ENCODE results near the gene EML2. TPM values are rescaled to one million over a fixed set of nuclear protein-coding genes. Genes with fewer than 3 reads are reported as not detected.
A peak's percentile ranks its signal among the peaks of the same experiment; 100 is the strongest.

Gene EML2
- total and polyA plus RNA-seq, 2 of the 4 experiments (the other 2 are of a cell fraction) = 11.8 to 25.3 TPM

GRCh38 chr19:45664575-45664974 is 25.4 kb upstream of the EML2 start:
- Histone ChIP-seq H2BK15ac (ENCODE audit: low read depth, low read length) (no peak overlapping the region), H3K9ac (ENCODE audit: low read depth, low read length) (no peak overlapping the region), H2BK5ac (ENCODE audit: low read depth, low read length, poor library complexity, severe bottlenecking) (no peak overlapping the region), H3K36me3 (ENCODE audit: control insufficient read depth, insufficient read depth, low read length) (no peaks in the 10 kb centered on the region), H3K4me1 (ENCODE audit: control insufficient read depth, insufficient read depth, low read length) (peaks cover 5% of the 10 kb centered on the region), H3K4me2 (ENCODE audit: low read depth, low read length) (no peak overlapping the region), H2AK9ac (replicated peaks; ENCODE audit: low read depth, low read length, poor library complexity) (peak overlapping the region; percentile 70), H3K9me3 (ENCODE audit: control insufficient read depth, insufficient read depth, low read length) (no peaks in the 10 kb centered on the region), H4K20me1 (ENCODE audit: insufficient read depth, low read length) (no peaks in the 10 kb centered on the region), H3K9me1 (ENCODE audit: insufficient read depth, low read length) (peaks cover 8% of the 10 kb centered on the region), H3K27me3 (ENCODE audit: control insufficient read depth, insufficient read depth, low read length) (peaks cover 25% of the 10 kb centered on the region), H2BK120ac (ENCODE audit: low read depth, low read length) (no peak overlapping the region), H3K18ac (ENCODE audit: low read depth, low read length) (no peak overlapping the region), H4K91ac (ENCODE audit: insufficient read depth, low read depth, low read length) (no peak overlapping the region), H3K4me3 (ENCODE audit: insufficient read depth, low read depth, low read length) (no peak overlapping the region), H3K56ac (ENCODE audit: extremely low read depth, insufficient read depth, low read length) (no peak overlapping the region), H3K4ac (ENCODE audit: low read depth, low read length) (no peak overlapping the region), H2AK5ac (ENCODE audit: low read depth, low read length) (peak overlapping the region; percentile 43; the same call in 1 of the 2 replicates), H3K27ac (ENCODE audit: insufficient read depth, low read length) (no peak overlapping the region), H4K5ac (ENCODE audit: low read depth, low read length) (no peak overlapping the region), H3K14ac (replicated peaks; ENCODE audit: low read depth, low read length) (0 out of 2 replicates have a peak overlapping the region, but pooled peaks have one; percentile 63), H2AFZ (replicated peaks; ENCODE audit: low read length, poor library complexity) (peak overlapping the region; percentile 43), H3K23ac (ENCODE audit: low read depth, low read length) (0 out of 2 replicates have a peak overlapping the region, but pooled peaks have one; percentile 24), H3K79me1 (ENCODE audit: low read depth in 1 of 2, low read length in 2 of 2) (no peaks in the 10 kb centered on the region), H2BK20ac (ENCODE audit: low read depth, low read length) (no peak overlapping the region), H4K8ac (ENCODE audit: low read depth in 2 of 2, low read length in 2 of 2) (no peak overlapping the region)
- in situ Hi-C loops (cut with MboI; ENCODE audit: low sequenced_read_pairs) = no loop called here
- dilution Hi-C loops (cut with HindIII; ENCODE audit: low sequenced_read_pairs, unreplicated experiment) = no loop called here
- DNase-seq = no peak
- TF ChIP-seq MAFK (IDR thresholded peaks at IDR 0.05; ENCODE audit: low read depth, low read length) = no peak
- TF ChIP-seq RAD21 (IDR thresholded peaks at IDR 0.05; ENCODE audit: low read length) = no peak
- no peak for TF ChIP-seq POLR2A (IDR thresholded peaks at IDR 0.05; ENCODE audit: low read depth, low read length)
- TF ChIP-seq MAZ (IDR thresholded peaks at IDR 0.05; ENCODE audit: borderline replicate concordance, low read depth, low read length) = no peak
- no peak for TF ChIP-seq BHLHE40 (IDR thresholded peaks at IDR 0.05; ENCODE audit: low read depth, low read length)
- no peak for TF ChIP-seq CTCF (conservative IDR thresholded peaks at IDR 0.05; ENCODE audit: low read depth, low read length)
- TF ChIP-seq CHD1 (IDR thresholded peaks at IDR 0.05; ENCODE audit: low read depth, low read length) = no peak
- no peak for TF ChIP-seq RCOR1 (IDR thresholded peaks at IDR 0.05; ENCODE audit: insufficient replicate concordance, low read length)
- no peak for TF ChIP-seq MXI1 (IDR thresholded peaks at IDR 0.05; ENCODE audit: borderline replicate concordance, low read depth, low read length)
- TF ChIP-seq SMC3 (IDR thresholded peaks at IDR 0.05; ENCODE audit: low read depth, low read length) = no peak
- ChIA-PET POLR2A (ENCODE audit: unreplicated experiment) (no interaction called here), CTCF (no interaction called here)
- intact Hi-C loops (cut with micrococcal nuclease) = no loop called here
- no TSS peak for BruUV-seq (replicated peaks)
- no peak for ATAC-seq (ENCODE audit: low read depth)
- 62% methylated on average over 5 of the region's 7 CpGs; no CpG with 5 or more reads in 1 of the 2 experiments for WGBS, 2 experiments (ENCODE audit: extremely low coverage in 2 of 2, insufficient read length in 1 of 2)
